Stomach (tissue), 9 donors: ENCODE measurements around the gene CACNA2D3. TPM values are rescaled to one million over a fixed set of nuclear protein-coding genes. Genes with fewer than 3 reads are reported as not detected.

Source experiments
- DNase-seq, 2 donors: peaks; one replicate each; pipeline versions ENCODE4 v3.0.0 to v3.0.0-alpha.2; 2013 to 2019
- H3K27ac ChIP-seq, 5 donors: fragments of 200-600 bp in 4 of 5; sonication (generic) in 4 of 5; one replicate each; pipeline ENCODE4 v1.5.1; 2013 to 2019; ENCODE audit warnings: mild to moderate bottlenecking in 1 of 5, moderate library complexity in 1 of 5
- H3K27me3 ChIP-seq, 3 donors: fragments of 200-600 bp; sonication (generic); one replicate each; pipeline ENCODE4 v1.5.1; 2017 to 2019; ENCODE audit warnings: mixed run types in 1 of 3
- H3K36me3 ChIP-seq, 4 donors: fragments of 200-600 bp; sonication (generic); 1 replicate in 3 of 4; 2 replicates in 1 of 4; pipeline ENCODE4 v1.5.1; 2016 to 2019
- H3K4me1 ChIP-seq, 4 donors: fragments of 200-600 bp; sonication (generic); one replicate each; pipeline ENCODE4 v1.5.1; 2016 to 2019
- H3K4me3 ChIP-seq, 4 donors: fragments of 200-600 bp; sonication (generic) in 3 of 4; one replicate each; pipeline ENCODE4 v1.5.1; 2016 to 2019; ENCODE audit warnings: mild to moderate bottlenecking in 1 of 4
- H3K9me3 ChIP-seq, 4 donors: fragments of 200-600 bp; sonication (generic); one replicate each; pipeline ENCODE4 v1.5.1; 2016 to 2019
- EP300 ChIP-seq: sonication (generic); formaldehyde crosslinking; IDR thresholded peaks from one replicate; pipeline ENCODE4 v1.6.1; 2017; ENCODE audit warnings: antibody characterized with exemption
- POLR2A ChIP-seq, 4 donors: fragments of 450-650 bp; IDR thresholded peaks; one replicate each; pipeline ENCODE4 v1.6.1; 2016; ENCODE audit warnings: antibody characterized with exemption in 4 of 4, control low read depth in 2 of 4, mild to moderate bottlenecking in 1 of 4, moderate library complexity in 1 of 4
- POLR2AphosphoS5 ChIP-seq, 3 donors: sonication (generic); formaldehyde crosslinking; IDR thresholded peaks; one replicate each; pipeline ENCODE4 v1.6.1; 2016; ENCODE audit warnings: antibody characterized with exemption in 3 of 3
- WGBS, 5 donors: extraction: QIAGEN DNeasy Blood & Tissue Kit in 3 of 5; methylation state at CpG; one replicate each; pipeline versions ENCODE4 v1.1.5 to v1.1.7; 2013 to 2018; 5-methylcytosine and 5-hydroxymethylcytosine counted together
- intact Hi-C: fragments of 100-400 bp; cut with DNase I; formaldehyde crosslinking; loops from one replicate; pipeline ENCODE4 v1.15.1; 2023; ENCODE audit warnings: low total_unique reads
- polyA plus RNA-seq, 3 donors: library from polyadenylated mRNA; stranded (reverse); fragments of 200-250 nt; gene quantifications; one replicate each; pipeline ENCODE4 v1.2.3, GENCODE V29; 2013
- total RNA-seq, 5 donors: library from RNA; depleted of rRNA; stranded (reverse); fragments of >200 nt; gene quantifications; one replicate each; pipeline versions ENCODE4 v1.1.0 to v1.2.3, GENCODE V29; 2014 to 2016
- TF ChIP-seq, protein P1 (sequence below), 7 experiments: fragments of 450-650 bp in 4 of 7; fragments of 200-600 bp in 3 of 7; sonication (generic) in 3 of 7; IDR thresholded peaks; one replicate each; pipeline ENCODE4 v1.5.1; 2016 to 2019; ENCODE audit warnings: antibody characterized with exemption in 7 of 7, control low read depth in 2 of 7, mild to moderate bottlenecking in 1 of 7
- donor health status: healthy with polysubstance abuse.
- donor health status: Bipolar disorder and iron deficiency.
- donor health status: healthy.

The CACNA2D3 gene
- total and polyA plus RNA-seq, 8 donors = 0.56 to 54.0 (median 2.9) TPM; not detected in 1

DNA sequence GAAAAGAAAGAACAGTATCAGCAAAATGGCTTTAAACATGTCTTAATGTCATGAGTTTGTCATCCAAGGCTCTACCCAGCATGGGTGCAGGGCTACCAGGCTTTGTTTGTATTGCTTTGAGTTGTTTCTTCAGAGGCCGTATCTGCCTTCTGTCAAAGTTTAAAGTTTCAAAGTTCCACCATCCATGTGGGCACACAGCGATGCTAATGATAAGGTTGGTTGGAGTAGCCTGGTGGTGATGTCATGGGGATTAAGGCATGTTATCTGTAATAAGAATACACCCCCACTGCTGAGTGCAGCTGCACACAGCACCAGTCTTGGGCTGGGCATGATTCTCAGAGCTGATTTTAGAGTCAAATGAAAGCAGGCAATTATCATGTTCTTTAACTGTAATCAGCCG lies 877.5 kb downstream of the CACNA2D3 start:
- intact Hi-C loops = no loop called here
- TF ChIP-seq POLR2AphosphoS5 (IDR thresholded peaks at IDR 0.05) (no peak), EP300 (no peak), POLR2A (IDR thresholded peaks at IDR 0.05) (no peak)
- TF ChIP-seq, protein P1, sequence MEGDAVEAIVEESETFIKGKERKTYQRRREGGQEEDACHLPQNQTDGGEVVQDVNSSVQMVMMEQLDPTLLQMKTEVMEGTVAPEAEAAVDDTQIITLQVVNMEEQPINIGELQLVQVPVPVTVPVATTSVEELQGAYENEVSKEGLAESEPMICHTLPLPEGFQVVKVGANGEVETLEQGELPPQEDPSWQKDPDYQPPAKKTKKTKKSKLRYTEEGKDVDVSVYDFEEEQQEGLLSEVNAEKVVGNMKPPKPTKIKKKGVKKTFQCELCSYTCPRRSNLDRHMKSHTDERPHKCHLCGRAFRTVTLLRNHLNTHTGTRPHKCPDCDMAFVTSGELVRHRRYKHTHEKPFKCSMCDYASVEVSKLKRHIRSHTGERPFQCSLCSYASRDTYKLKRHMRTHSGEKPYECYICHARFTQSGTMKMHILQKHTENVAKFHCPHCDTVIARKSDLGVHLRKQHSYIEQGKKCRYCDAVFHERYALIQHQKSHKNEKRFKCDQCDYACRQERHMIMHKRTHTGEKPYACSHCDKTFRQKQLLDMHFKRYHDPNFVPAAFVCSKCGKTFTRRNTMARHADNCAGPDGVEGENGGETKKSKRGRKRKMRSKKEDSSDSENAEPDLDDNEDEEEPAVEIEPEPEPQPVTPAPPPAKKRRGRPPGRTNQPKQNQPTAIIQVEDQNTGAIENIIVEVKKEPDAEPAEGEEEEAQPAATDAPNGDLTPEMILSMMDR (IDR thresholded peaks at IDR 0.05) = no peak
- peak in 1 of 2 donors; percentile 47 for DNase-seq
- no peaks in the 10 kb centered on the region for H3K9me3 ChIP-seq
- no peaks in the 10 kb centered on the region for H3K36me3 ChIP-seq
- no peaks in the 10 kb centered on the region for H3K4me1 ChIP-seq
- no peaks in the 10 kb centered on the region for H3K27me3 ChIP-seq
- 32 to 56% (median 53%) methylated on average over 3 of the region's 3 CpGs for WGBS, 5 donors
- H3K27ac ChIP-seq = no peak overlapping the region
- H3K4me3 ChIP-seq = no peak overlapping the region

DNA sequence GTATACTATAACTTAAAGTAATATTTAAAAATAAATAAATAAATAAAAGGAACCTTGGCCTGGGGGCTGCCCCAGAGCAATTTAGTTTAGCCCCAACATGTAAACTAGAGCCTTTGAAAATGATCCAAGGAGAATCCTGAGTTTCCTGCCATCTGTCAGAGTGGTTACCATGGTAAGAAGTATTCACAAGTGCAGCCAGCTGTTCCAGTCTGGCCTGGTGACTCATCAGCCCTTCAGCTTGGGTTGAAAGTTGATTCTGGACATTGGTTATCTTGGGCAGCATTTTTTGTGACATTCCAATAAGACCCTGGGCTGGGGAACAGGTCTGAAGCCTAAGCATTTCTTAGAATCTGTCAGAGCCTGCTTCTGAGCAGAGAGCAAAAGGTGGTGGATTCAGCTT lies 878.2 kb downstream of the CACNA2D3 start:
- no peaks in the 10 kb centered on the region for H3K4me1 ChIP-seq
- intact Hi-C loops = no loop called here

DNA sequence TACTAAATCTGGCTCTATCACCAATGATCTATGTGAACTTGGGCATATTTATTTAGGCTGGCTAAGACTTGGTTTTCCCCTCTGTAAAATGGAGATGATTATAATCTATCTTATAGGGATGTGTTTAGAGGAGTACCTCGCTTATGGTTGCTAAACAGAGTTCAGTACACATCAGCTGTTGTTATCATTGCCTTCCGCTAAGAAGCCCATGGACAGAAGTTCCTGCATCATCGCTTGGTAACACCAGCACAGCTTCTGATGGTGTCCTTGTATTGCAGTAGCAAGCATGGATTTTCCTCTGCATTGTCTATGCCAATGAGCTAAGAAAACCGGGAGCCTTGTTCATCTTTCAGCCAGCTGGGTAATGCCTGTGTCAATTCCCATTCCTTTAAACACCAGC lies 878.6 kb downstream of the CACNA2D3 start:
- no peak for TF ChIP-seq POLR2AphosphoS5 (IDR thresholded peaks at IDR 0.05)
- no peak for TF ChIP-seq EP300
- Histone ChIP-seq H3K4me3 (no peak overlapping the region), H3K9me3 (no peaks in the 10 kb centered on the region), H3K27ac (no peak overlapping the region), H3K27me3 (no peaks in the 10 kb centered on the region), H3K36me3 (no peaks in the 10 kb centered on the region), H3K4me1 (no peaks in the 10 kb centered on the region)
- 78 to 86% (median 82%) methylated on average over 4 of the region's 4 CpGs for WGBS, 5 donors
- DNase-seq = no peak
- intact Hi-C loops = no loop called here

More for the DNA sequence above, 878.2 kb downstream of the CACNA2D3 start:
- no peaks in the 10 kb centered on the region for H3K9me3 ChIP-seq
- no peaks in the 10 kb centered on the region for H3K36me3 ChIP-seq
- no peak overlapping the region for H3K27ac ChIP-seq
- TF ChIP-seq POLR2AphosphoS5 (IDR thresholded peaks at IDR 0.05) = peak in 1 of 3 donors; percentile 13
- TF ChIP-seq, protein P1 (IDR thresholded peaks at IDR 0.05) = no peak
- no peaks in the 10 kb centered on the region for H3K27me3 ChIP-seq
- peak in 1 of 2 donors; percentile 73 for DNase-seq
- H3K4me3 ChIP-seq = no peak overlapping the region

DNA sequence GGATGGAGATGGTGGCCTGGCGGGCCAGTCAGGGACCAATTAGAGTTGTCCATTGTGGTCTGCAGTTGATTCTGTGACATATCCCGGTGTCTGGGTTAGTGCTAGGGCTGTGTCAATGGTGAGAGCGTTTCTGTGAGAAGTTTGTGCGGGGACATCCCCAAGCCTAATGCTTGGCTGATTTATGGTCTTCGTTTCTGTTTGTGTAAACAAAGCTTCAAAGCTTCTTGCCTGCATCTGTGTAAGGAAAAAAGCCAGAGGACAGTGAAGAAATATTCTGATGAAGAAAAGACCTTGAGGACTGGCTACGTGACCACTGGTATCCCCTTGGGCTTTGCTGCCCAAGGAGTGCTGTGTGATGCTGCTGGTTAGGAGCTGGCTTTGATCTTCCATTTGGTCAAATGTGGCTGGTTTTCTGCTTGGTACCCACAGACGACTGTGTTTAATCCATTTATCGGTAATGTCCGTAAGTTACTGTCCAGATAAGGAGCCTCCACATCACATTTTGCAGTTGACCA lies 880.1 kb downstream of the CACNA2D3 start:
- 67 to 81% (median 74%) methylated on average over 8 to 9 of the region's 9 CpGs for WGBS, 5 donors
- Histone ChIP-seq H3K27ac (no peak overlapping the region), H3K4me1 (no peaks in the 10 kb centered on the region), H3K27me3 (no peaks in the 10 kb centered on the region), H3K4me3 (no peak overlapping the region), H3K36me3 (no peaks in the 10 kb centered on the region), H3K9me3 (no peaks in the 10 kb centered on the region)
- no peak for DNase-seq
- TF ChIP-seq EP300 = no peak
- no peak for TF ChIP-seq POLR2A (IDR thresholded peaks at IDR 0.05)
- no peak for TF ChIP-seq POLR2AphosphoS5 (IDR thresholded peaks at IDR 0.05)
- TF ChIP-seq, protein P1 (IDR thresholded peaks at IDR 0.05) = no peak
- intact Hi-C loops = no loop called here

DNA sequence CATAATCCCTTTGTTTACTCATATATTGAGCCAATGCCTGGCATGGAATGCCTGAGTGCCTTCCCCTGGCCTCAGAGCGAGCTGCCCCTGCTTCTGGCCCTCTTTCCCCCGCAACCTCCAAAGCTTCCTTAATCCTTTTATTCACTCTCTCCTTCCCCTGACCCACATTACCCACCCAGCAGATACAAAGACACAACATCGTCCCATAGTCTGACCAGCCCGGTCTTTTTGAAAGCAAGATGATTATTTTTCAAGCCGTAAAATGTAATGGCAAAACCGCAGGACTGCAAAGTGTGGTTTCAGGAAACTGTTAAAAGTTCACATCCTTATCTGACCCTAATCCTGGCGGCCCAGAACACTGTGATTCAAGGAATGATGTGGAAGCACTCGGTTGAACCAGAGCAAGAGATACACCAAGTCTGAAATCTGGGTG lies 883.9 kb downstream of the CACNA2D3 start:
- WGBS, 5 donors = 25 to 49% (median 35%) methylated on average over 8 of the region's 8 CpGs
- DNase-seq = no peak
- Histone ChIP-seq H3K36me3 (no peaks in the 10 kb centered on the region), H3K27me3 (no peaks in the 10 kb centered on the region), H3K4me3 (no peak overlapping the region), H3K9me3 (no peaks in the 10 kb centered on the region), H3K4me1 (no peaks in the 10 kb centered on the region), H3K27ac (no peak overlapping the region)
- intact Hi-C loops = no loop called here
- TF ChIP-seq, protein P1 (IDR thresholded peaks at IDR 0.05) = no peak
